DMS114 treated with DMSO at 0.1 percent for 48 hours (cell line): ENCODE measurements around the gene SPTBN5.

Experiments
- DNase-seq: peaks from one replicate; lab custom pipeline; 2025; ENCODE audit not compliant: unreplicated experiment; lab: John Stamatoyannopoulos, UW

SPTBN5 gene

GRCh38 chr15:41893422-41894250 is at the start of gene SPTBN5:
Gene SPTBN5, minus strand, starts transcription at chr15:41894053. Its CDS starts 556 bp downstream, at chr15:41893497.
- DNase-seq = no peak

- no peak for DNase-seq
These were observed 49.0 kb upstream of the SPTBN5 start for GRCh38 chr15:41942886-41943285.

DNA sequence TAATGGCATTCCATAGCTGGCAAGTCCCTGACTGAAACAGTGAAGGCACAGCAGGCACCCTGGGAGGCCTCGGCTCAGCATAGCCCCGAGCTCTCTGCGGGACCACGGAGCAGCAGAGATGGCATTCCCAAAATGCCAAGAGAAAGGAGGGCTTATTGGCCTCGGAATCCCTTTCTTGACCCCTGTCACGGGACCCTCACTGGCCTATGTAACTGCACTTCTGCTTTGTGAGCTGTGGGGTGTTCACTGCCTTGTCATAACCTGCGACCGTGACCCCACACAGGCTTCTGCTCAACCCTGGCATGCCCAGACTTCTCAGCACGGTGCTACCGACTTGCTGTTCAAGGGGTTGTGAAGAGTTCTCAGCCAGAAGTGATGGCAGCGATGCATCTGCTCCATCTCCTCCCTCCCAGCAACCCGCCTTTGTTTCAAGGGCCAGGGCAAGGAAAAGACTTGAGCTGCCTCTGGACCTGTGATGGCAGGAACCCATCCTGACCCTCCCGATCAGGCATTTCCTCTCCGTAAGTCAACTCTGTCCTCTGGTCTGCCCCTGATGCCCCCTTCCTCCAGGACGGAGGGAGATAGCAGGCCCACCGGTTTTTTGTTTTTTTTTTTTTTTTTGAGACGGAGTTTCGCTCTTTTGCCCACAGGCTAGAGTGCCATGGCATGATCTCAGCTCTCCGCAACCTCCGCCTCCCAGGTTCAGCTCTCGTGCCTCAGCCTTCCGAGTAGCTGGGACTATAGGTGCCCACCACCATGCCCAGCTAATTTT is 48.0 kb upstream of the SPTBN5 start:
- DNase-seq = no peak

GRCh38 chr15:41940441-41940857 is 46.6 kb upstream of the SPTBN5 start:
- DNase-seq = no peak

DNA sequence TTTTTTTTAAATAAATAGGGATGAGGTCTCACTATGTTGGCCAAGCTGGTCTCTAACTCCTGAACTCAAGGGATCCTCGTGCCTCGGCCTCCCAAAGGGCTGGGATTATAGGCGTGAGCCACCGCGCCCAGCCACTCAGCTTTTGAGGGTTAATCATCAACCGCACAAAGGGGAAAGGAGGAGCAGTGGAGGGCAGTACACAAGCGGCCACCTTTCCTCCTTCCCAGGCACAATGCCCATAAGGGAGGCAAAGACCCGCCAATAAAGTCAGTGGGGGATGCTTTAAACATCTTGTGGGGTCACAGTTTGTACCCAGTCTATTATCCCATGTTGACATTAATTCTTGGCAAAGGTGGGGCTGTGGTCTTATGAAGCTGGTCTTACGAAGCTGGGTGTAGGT is 46.1 kb upstream of the SPTBN5 start:
- DNase-seq = no peak

GRCh38 chr15:41937568-41937923 is 43.7 kb upstream of the SPTBN5 start:
- no peak for DNase-seq

DNA sequence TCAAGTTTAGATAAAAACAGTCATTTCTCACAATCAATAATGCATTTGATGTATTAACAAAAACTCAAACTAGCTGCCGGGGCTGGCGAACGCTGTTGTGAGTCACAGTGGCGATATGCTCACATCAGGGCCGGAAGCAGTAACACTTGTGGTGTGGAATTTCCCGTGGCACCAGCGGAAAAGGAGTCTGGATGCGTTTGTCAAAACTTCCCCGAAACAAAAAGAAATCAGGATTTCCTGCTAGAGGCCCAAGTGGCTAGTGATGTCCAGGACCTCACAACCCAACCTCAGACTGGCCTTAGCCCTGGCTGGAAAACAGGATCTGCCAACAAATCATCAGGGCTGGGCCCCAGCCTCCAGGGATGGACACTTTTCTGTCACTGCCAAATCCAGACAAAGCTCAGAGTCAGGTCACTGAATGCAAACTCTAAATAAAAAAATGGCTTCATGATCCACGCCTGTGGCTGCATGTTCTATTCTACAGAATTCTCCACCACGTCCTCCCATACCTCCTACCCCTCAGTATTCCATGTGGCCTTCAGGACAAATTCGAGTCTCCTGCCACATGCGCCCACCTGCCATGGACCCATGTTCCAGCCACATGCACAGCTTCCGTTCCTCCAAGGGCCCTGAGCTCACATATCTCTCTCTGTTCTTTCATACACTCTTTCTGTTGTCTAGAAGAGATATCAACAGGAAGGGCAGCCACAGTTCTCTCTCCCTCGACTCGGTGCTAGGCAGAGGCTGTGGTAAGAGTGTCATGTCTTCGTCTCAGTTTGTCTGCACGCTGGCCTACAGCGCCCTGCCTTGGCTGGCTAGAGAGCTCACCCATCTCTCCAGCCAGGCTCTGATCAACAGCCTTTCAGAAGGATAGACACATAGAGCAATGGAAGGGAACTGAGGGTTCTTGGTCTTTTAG is 43.1 kb upstream of the SPTBN5 start:
- DNase-seq = no peak

GRCh38 chr15:41936155-41936554 is 42.3 kb upstream of the SPTBN5 start:
- DNase-seq = no peak

DNA sequence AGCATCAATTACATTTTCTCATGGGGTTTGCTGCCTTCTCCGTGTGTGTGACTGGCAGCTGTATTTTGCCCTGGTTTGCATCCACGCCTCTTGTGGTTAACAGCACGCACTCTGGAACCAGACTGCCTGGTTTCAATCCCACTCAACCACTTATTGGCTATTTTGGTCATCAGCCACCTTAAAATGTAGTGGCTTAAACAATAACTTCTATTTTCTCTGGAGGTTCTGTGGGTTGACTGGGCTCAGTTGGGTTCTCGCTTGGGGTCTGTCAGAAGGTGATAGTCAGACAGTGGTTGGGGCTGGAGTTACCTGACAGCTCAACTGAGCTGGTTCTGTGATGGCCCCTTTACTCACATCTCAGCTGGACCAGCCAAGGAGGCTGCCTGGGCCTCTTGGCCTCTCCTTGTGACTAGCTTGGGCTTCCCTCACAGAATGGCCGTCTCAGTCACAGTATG is 41.7 kb upstream of the SPTBN5 start:
- no peak for DNase-seq

GRCh38 chr15:41934843-41935242 is 41.0 kb upstream of the SPTBN5 start:
- no peak for DNase-seq

DNA sequence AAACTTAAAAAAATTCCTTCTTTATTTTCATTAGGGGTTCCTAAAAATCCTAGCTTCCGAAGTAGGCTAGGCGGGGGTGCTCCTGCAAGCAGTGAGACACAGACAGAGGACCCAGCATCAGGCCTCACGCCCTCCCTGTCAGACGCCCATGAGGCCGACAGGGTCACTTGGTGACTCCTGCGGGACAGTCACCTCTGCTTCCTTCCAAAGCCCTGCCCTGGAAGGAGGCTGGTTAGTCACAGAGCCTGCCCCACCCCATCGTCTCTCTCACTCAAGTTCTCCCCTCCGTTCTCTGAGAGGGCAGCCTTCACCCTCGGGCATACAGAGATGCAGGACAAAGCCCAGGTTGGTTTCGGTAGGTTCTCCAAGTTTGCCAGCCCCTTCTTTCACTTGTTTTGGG is 39.9 kb upstream of the SPTBN5 start:
- DNase-seq = no peak

- no peak for DNase-seq
These were observed 39.5 kb upstream of the SPTBN5 start for GRCh38 chr15:41933326-41933725.

GRCh38 chr15:41932511-41933289 is 38.8 kb upstream of the SPTBN5 start:
- DNase-seq = no peak

GRCh38 chr15:41932101-41932500 is 38.2 kb upstream of the SPTBN5 start:
- no peak for DNase-seq

DNA sequence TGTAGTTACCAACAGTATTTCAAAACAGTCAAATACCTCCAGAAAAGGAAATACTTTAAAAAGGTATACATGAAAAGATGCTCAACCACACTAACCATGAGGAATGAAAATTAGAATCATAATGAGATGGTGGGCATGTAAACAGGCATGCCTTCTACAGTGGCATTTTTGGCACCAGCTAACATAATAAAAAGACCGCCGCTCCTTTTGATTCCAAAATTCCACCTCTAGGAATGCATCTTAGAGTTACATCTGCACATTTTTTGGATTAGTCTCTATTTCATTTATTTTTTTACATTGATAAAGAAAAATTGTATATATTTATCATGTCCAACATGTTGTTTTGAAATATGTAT is 37.0 kb upstream of the SPTBN5 start:
- DNase-seq = no peak

DNA sequence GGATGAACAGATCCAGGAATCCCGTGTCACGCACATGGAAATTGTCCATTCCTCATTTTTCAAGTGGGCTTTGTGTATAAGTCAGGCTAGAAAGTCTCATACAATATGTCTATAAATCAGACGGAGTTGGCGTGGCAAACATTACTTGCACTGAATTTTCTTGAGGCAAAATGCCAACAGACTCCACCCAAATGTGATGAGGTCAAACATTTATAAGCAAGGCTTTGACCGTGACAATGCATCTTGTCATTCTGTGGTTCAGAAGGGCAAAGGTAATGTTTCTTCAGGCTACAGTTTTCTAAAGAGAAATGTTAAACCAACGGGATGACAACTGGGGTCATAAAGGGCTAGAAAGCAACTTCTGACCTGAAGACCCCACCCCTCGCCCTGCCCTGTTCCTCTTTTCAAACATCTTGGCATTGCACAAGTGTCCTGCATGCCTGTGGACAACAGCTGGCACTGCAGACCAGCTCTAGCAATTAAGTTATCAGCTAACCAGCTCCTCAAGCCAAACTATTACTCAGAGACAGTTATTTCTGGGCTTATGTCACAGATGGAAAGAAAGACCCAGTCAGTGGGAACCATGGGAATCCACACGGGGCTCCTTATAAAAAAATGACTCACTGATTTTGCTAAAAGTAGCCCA is 36.5 kb upstream of the SPTBN5 start:
- no peak for DNase-seq

DNA sequence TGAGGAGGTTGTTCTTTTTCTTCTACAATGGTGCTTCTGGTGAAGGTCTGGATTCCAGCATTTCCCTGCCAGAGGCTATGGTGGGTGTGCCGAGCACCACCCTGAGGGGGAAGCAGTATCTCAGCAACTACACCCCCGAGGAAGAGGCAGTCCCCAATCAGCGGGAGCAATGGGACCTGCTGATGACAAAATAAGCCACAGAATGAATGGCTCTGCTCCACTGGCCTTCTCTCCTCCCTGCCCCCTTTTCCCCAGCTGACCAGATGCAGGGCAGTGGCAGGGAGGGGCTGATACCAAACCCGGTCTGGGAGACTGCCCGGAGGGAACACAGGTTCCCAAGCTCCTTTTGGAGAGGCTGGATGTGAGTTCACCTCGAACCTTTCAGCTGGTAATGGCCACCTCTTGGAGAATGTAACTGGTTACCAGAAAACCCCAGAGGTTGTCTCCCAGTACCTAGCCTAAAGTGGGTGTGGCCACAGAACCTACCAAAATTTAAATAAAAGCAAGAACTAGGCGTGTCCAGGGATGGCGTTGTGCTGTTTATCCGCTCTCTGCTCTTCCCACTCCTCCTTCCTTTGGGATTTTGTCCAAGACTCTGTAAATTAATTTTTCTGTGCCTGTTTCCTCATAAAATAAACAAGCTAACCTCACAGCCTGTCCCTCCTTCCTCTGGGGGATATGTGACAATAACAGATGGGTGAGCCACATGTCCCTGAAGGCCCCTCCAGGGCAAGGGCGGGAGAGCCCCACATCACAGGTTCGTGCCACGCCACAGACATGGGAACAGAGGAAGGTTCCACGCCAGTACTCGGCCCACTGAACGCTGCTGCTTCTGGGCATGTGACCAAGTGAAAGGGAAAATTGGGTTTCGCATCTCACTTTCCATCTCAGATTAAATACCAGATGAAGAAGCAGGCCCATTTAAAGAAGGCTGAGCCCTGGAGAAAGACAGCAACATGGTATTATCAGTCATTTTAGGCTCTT is 35.1 kb upstream of the SPTBN5 start:
- DNase-seq = no peak

DNA sequence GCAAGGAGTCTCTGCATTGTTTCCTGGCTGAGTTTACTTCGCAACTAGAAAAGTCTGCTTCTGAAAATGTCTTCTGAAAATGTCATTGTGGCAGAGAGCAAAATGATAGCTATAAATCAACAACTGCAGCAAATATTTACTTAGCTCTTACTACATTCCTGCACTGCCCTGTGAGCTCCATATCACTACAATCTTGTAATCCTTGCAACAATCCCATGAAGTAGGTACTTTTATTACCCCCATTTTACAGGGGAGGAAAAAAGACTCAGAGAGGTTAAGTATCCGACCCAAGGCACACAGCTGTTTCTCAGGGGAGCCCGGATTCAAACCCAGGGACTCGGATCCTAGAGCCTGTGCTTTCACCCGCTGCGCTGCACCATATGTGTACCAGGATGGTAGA is 34.2 kb upstream of the SPTBN5 start:
- no peak for DNase-seq

GRCh38 chr15:41927536-41927935 is 33.7 kb upstream of the SPTBN5 start:
- no peak for DNase-seq
